GM12878 (cell line): ENCODE results near the gene MAP2K7. TPM values are rescaled to one million over a fixed set of nuclear protein-coding genes. Genes with fewer than 3 reads are reported as not detected.

ENCODE experiments used
- ATAC-seq: fragments of 200-7000 bp; cut with Tn5 transposase; 3 replicates; pipeline ENCODE4 v1.9.1; 2020; ENCODE audit warnings: mild to moderate bottlenecking, moderate library complexity
- BruUV-seq: library from RNA; stranded (reverse); fragments of 400-500 nt; replicated peaks from 2 replicates; lab custom pipeline; 2021; lab: Mats Ljungman, UMichigan
- CTCF ChIA-PET: fragments of 300-600 bp; sonication (Branson Sonifier 250); formaldehyde crosslinking; extraction: SDS; loops from one replicate; lab custom pipeline; 2021; ENCODE audit warnings: inconsistent platforms; lab: Yijun Ruan, JAX
- POLR2A ChIA-PET: fragments of 350-600 bp; formaldehyde crosslinking; extraction: SDS; loops from one replicate; lab custom pipeline; 2021; ENCODE audit warnings: inconsistent platforms; lab: Charles Lee
- RAD21 ChIA-PET: fragments of 300-600 bp; sonication (Branson Sonifier 250); formaldehyde crosslinking; loops from one replicate; lab custom pipeline; 2023; ENCODE audit warnings: antibody characterized with exemption; ENCODE audit not compliant: unreplicated experiment; lab: Charles Lee
- SMC1A ChIA-PET: fragments of 300-600 bp; sonication (Branson Sonifier 250); formaldehyde crosslinking; loops from one replicate; lab custom pipeline; 2023; ENCODE audit not compliant: unreplicated experiment, uncharacterized antibody; lab: Charles Lee
- DNase-seq: peaks from one replicate; pipeline ENCODE4 v3.0.0-alpha.2; 2011; ENCODE audit warnings: low read depth, low spot score
- FAIRE-seq: peaks from 3 replicates; lab custom pipeline; 2011; peaks lifted over from hg19 to GRCh38; lab: Jason Lieb, UNC
- H2AFZ ChIP-seq: 2 replicates; pipeline ENCODE4 v1.6.0; 2011; ENCODE audit warnings: low read depth, low read length, control low read depth; ENCODE audit not compliant: control insufficient read depth
- H3K27ac ChIP-seq: 2 replicates; pipeline ENCODE4 v1.5.1; 2011; ENCODE audit warnings: control low read depth; ENCODE audit not compliant: control insufficient read depth, insufficient read depth
- H3K27me3 ChIP-seq, 2 experiments: replicated peaks in 1 of 2; 2 replicates each; pipeline versions ENCODE4 v1.6.0 to v1.6.1; 2011; ENCODE audit warnings: low read length in 1 of 2; ENCODE audit not compliant: control insufficient read depth in 2 of 2, insufficient read depth in 2 of 2
- H3K36me3 ChIP-seq, 2 experiments: 2 replicates each; pipeline ENCODE4 v1.5.1; 2011; ENCODE audit warnings: low read length in 1 of 2; ENCODE audit not compliant: control insufficient read depth in 2 of 2, insufficient read depth in 2 of 2
- H3K4me1 ChIP-seq: 2 replicates; pipeline ENCODE4 v1.6.1; 2011; ENCODE audit warnings: mild to moderate bottlenecking, low read length, moderate library complexity, mixed read lengths; ENCODE audit not compliant: control insufficient read depth, insufficient read depth
- H3K4me2 ChIP-seq: 2 replicates; pipeline ENCODE4 v1.6.0; 2011; ENCODE audit warnings: control low read depth; ENCODE audit not compliant: control insufficient read depth, insufficient read depth
- H3K4me3 ChIP-seq: fragments of 200-600 bp; sonication (generic); 2 replicates; pipeline ENCODE4 v1.5.1; 2016
- H3K79me2 ChIP-seq: 2 replicates; pipeline ENCODE4 v1.6.0; 2011; ENCODE audit warnings: low read length; ENCODE audit not compliant: control insufficient read depth, insufficient read depth
- H3K9ac ChIP-seq: 2 replicates; pipeline ENCODE4 v1.8.0; 2011; ENCODE audit warnings: low read length, control low read depth, mixed read lengths; ENCODE audit not compliant: control insufficient read depth, insufficient read depth
- H3K9me3 ChIP-seq: replicated peaks from 3 replicates; pipeline ENCODE4 v1.5.1; 2011; ENCODE audit warnings: mild to moderate bottlenecking, low read length; ENCODE audit not compliant: control insufficient read depth, insufficient read depth
- H4K20me1 ChIP-seq: 2 replicates; pipeline ENCODE4 v1.6.0; 2011; ENCODE audit not compliant: control insufficient read depth, insufficient read depth
- ASH2L ChIP-seq: fragments of 300-600, 200-600 bp; sonication (generic); IDR thresholded peaks from 2 replicates; pipeline ENCODE4 v1.6.1; 2017; ENCODE audit warnings: low read depth, mild to moderate bottlenecking, borderline replicate concordance
- CBFB ChIP-seq: IDR thresholded peaks from 2 replicates; pipeline ENCODE4 v1.6.1; 2016; ENCODE audit warnings: antibody characterized with exemption, low read depth
- IKZF1 ChIP-seq: fragments of 450-650 bp; conservative IDR thresholded peaks from 2 replicates; pipeline ENCODE4 v1.6.1; 2017; ENCODE audit warnings: antibody characterized with exemption, mild to moderate bottlenecking
- KDM1A ChIP-seq: fragments of 200-600 bp; sonication (generic); IDR thresholded peaks from 2 replicates; pipeline ENCODE4 v1.6.1; 2016; ENCODE audit warnings: borderline replicate concordance
- MEF2A ChIP-seq: IDR thresholded peaks from 2 replicates; pipeline ENCODE4 v1.6.1; 2011; ENCODE audit warnings: low read depth, mild to moderate bottlenecking, low read length, moderate library complexity; ENCODE audit not compliant: insufficient read depth
- NBN ChIP-seq: fragments of 450-650 bp; IDR thresholded peaks from 2 replicates; pipeline ENCODE4 v1.6.1; 2016
- NFYA ChIP-seq: IDR thresholded peaks from 2 replicates; pipeline ENCODE4 v1.6.1; 2011; ENCODE audit warnings: low read depth, mild to moderate bottlenecking, low read length, improper control_type of control experiment, borderline replicate concordance
- NKRF ChIP-seq: fragments of 450-650 bp; conservative IDR thresholded peaks from 2 replicates; pipeline ENCODE4 v1.6.1; 2017; ENCODE audit warnings: mild to moderate bottlenecking, moderate library complexity
- NR2C1 ChIP-seq: fragments of 450-650 bp; IDR thresholded peaks from 2 replicates; pipeline ENCODE4 v1.6.1; 2017; ENCODE audit warnings: antibody characterized with exemption, mild to moderate bottlenecking, moderate library complexity
- SIN3A ChIP-seq: IDR thresholded peaks from 2 replicates; pipeline ENCODE4 v1.6.1; 2012; ENCODE audit warnings: low read depth, low read length, improper control_type of control experiment
- SIX5 ChIP-seq: IDR thresholded peaks from 2 replicates; pipeline ENCODE4 v1.6.1; 2011; ENCODE audit warnings: mild to moderate bottlenecking, low read depth, low read length, moderate library complexity; ENCODE audit not compliant: severe bottlenecking
- SREBF1 ChIP-seq: IDR thresholded peaks from 2 replicates; pipeline ENCODE4 v1.6.1; 2012; ENCODE audit warnings: mild to moderate bottlenecking, low read length
- SRF ChIP-seq, 2 experiments: IDR thresholded peaks; 2 replicates each; pipeline ENCODE4 v1.6.1; 2011; ENCODE audit warnings: low read depth in 2 of 2, low read length in 2 of 2, mild to moderate bottlenecking in 1 of 2, moderate library complexity in 1 of 2
- ZSCAN29 ChIP-seq: fragments of 450-650 bp; IDR thresholded peaks from 2 replicates; pipeline ENCODE4 v1.6.1; 2017; ENCODE audit warnings: mild to moderate bottlenecking, moderate library complexity
- WGBS: methylation state at CpG from one replicate; pipeline ENCODE4 v1.1.6; 2016; ENCODE audit warnings: low lambda C conversion rate; ENCODE audit not compliant: insufficient replicate concordance, insufficient coverage; ENCODE audit errors: missing lambda C conversion rate; 5-methylcytosine and 5-hydroxymethylcytosine counted together
- in situ Hi-C: fragments of 300-500 bp; cut with MboI; formaldehyde crosslinking; loops from 9 replicates; pipeline ENCODE4 v1.14.3; 2018; ENCODE audit warnings: mixed read lengths
- intact Hi-C: fragments of 100-400 bp; cut with micrococcal nuclease; formaldehyde crosslinking; loops from one replicate; pipeline ENCODE4 v1.14.2; 2022; ENCODE audit not compliant: unreplicated experiment
- polyA plus RNA-seq, 11 experiments: library from polyadenylated mRNA; depleted of rRNA in 4 of 11; unstranded in 6 of 11; stranded (reverse) in 5 of 11; fragments of >200 nt; fragmentation: Nextera tagmentation in 4 of 11; fragmentation: Illumina TruSeq in 1 of 11; extraction: Ambion mirVana in 4 of 11; extraction: Trizol in 1 of 11; gene quantifications; 1 replicate in 1 of 11; 2 replicates in 10 of 11; pipeline versions ENCODE4 v1.2.1 to v1.2.3, GENCODE V29; 2011 to 2016; ENCODE audit warnings: inconsistent platforms in 2 of 11, missing spikeins in 2 of 11, low read depth in 1 of 11
- total RNA-seq, 4 experiments: library from RNA; depleted of rRNA in 3 of 4; stranded (reverse); fragments of >200 nt in 3 of 4; fragmentation: Illumina TruSeq in 1 of 4; extraction: Trizol in 1 of 4; gene quantifications; 2 replicates each; pipeline versions ENCODE4 v1.2.1 to v1.2.3, GENCODE V29; 2013 to 2021

The MAP2K7 gene
- total and polyA plus RNA-seq, 10 of the 15 experiments (the other 5 are each of a cell fraction or from before 2014, with no cell fraction given): 0.34 to 32.2 (median 6.7) TPM

DNA sequence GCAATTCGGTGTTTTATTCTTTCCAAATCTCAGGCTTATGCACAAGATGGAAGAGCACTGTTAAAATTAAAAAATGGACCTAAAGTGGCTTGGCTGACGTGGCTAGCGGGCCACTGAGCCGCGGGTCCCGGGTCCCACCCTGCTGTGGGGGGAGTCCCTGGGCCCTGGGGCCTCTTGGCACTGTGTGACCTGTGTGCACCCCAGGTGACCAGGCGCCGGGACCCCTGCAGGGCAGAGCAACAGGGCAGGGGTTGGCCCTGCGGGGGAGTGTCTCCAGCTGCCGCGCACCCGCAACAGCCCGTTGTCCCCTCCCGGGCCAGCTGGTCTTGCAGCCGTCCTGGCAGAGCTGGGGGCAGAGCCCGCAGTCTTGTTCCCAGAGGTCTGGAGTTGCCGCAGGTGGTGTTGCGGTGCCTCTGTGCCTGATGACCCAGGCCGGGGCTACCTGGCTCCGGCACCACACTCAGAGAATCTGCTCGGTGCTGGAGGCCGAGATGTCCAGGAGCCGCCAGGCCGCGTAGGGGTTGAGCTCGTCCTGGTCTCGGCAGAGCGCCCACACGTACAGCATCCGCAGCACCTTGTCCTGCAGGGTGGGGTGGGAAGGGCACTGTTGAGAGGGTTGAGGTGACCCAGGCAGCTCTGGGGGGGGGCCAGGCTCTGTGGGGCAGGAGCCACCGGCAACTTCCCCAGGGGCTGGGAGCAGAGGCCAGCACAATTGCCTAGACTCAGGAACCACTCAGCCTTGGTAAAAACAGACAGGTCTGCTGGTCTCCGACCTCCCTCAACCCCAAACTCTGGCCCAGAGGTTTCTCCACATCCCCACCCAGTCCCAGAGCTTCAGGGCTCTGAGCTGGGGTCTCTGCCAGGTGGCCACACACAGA lies 23.3 kb downstream of the MAP2K7 start:
- BruUV-seq: no TSS peak
- ChIA-PET POLR2A (interaction anchor here (0.6 kb wide), 1 partner anchor 55 kb away, joined by 3 read pairs; no protein-coding TSS in a partner anchor), CTCF (interaction anchor here (0.5 to 1.9 kb wide), 2 partner anchors 17 to 231 kb away, joined by 4 to 8 read pairs; no protein-coding TSS in a partner anchor), RAD21 (no interaction called here)
- H3K79me2 ChIP-seq: no peaks in the 10 kb centered on the region
- in situ Hi-C loops (no loop called here), intact Hi-C loops (no loop called here)
- 86% methylated on average over 31 of the region's 32 CpGs for WGBS
- no peak overlapping the region for H3K4me3 ChIP-seq
- H3K4me1 ChIP-seq: no peaks in the 10 kb centered on the region; the same call in 1 of the 2 replicates
- no peaks in the 10 kb centered on the region for H3K9me3 ChIP-seq
- no peaks in the 10 kb centered on the region; the same call in 1 of the 2 replicates for H4K20me1 ChIP-seq
- H3K4me2 ChIP-seq: no peak overlapping the region
- H3K27me3 ChIP-seq: no peaks in the 10 kb centered on the region
- no peak overlapping the region for H3K27ac ChIP-seq
- no peak for FAIRE-seq
- no peak overlapping the region for H2AFZ ChIP-seq
- peaks cover 7 to 15% of the 10 kb centered on the region in 2 experiments; a peak in 3 of 4 replicates for H3K36me3 ChIP-seq
- ATAC-seq: no peak
- no peak for DNase-seq
- no peak overlapping the region for H3K9ac ChIP-seq
- TF ChIP-seq MEF2A: no peak
- no peak for TF ChIP-seq SREBF1
- TF ChIP-seq SIN3A: no peak
- no peak for TF ChIP-seq ZSCAN29
- TF ChIP-seq NBN: no peak
- no peak for TF ChIP-seq NR2C1
- TF ChIP-seq ASH2L: no peak
- no peak for TF ChIP-seq KDM1A
- TF ChIP-seq SIX5: no peak
- no peak for TF ChIP-seq SRF (IDR thresholded peaks at IDR 0.05; ENCODE audit: low read depth in 2 of 2, low read length in 2 of 2)
- no peak for TF ChIP-seq CBFB
- TF ChIP-seq NKRF: no peak
- no peak for TF ChIP-seq IKZF1
- TF ChIP-seq NFYA: no peak
- TF ChIP-seq, all 136 proteins: peak for 0
- SMC1A ChIA-PET: no interaction called here
